HG03159 (cell line): ENCODE data around the gene PTGES2.
"Not testable (repeated sequence)": the region's sequence is repeated elsewhere in the genome, so short reads cannot be mapped to it uniquely, and the experiment has no call there.

Experiments used
- ATAC-seq: cut with Tn5 transposase; IDR thresholded peaks from one replicate; pipeline ENCODE4 v1.9.1; 2021; ENCODE audit warnings: mild to moderate bottlenecking, moderate library complexity; ENCODE audit not compliant: unreplicated experiment

Gene PTGES2

DNA sequence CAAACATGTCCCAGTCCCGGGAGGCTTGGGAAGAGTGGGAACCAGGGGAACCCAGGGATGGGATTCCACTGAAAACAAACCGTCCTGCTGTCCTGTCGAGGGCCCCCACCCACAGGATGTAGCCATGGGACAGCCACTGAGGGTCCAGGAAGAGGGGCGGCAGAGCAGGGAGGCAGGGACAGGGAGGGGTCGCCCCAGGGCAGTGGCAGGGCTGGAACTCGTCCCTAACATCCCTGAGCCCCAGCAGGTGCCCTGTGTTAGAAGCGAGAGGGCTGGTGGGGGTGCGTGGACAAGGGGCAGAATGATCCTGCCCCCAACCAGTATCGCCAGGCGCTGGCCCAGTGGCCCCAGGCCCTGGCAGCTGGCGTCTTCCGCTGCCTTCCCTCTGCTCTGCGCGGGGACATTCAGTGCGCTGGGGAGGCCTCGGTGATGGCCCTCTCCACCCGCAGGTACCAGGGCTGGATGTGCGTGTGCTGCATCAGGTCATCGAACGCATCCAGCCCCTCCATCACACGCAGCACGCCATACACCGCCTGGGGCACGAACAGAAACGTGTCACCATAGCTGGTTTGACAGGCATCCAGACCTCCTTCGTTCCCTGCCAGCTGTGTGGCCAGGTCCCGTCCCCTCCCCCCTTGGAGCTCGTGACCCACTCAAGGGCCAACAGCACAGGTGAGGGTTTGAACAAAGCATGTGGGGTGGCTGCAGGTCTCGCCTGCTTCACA, 6.6 kb downstream of the PTGES2 start:
- ATAC-seq, result no peak

DNA sequence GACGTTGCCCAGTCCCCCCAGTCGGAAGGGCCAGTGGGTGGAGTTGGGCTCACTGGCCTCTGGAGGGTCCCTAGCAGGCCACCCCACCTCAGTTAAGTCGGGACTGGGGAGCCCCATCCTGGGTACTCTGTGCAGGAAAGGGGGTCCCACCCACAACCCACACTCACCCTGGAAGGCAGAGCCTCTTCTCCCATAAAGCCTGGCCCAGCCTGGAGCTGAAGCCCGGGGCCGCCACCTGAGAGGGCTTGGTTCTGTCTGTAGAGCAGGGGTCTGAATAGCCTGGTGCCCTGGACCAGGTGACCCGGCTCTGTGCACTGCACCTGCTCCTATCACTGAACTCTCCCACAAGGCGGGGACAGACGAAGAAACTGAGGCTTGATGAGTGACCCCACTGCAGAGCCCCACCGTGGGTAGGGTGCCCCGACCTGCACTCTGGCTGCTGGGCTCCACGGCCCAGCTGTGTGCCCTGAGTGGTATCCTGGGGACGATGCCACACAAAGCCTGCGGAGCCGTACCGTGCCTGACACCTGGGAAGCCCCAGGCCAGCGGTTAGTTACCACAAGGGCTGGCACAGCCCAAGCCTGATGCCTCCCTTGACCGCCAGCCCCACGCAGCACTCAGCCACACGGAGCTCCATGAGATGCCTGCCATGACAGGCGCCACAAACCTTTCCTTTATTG, 7.3 kb downstream of the PTGES2 start:
- ATAC-seq, result no peak

DNA sequence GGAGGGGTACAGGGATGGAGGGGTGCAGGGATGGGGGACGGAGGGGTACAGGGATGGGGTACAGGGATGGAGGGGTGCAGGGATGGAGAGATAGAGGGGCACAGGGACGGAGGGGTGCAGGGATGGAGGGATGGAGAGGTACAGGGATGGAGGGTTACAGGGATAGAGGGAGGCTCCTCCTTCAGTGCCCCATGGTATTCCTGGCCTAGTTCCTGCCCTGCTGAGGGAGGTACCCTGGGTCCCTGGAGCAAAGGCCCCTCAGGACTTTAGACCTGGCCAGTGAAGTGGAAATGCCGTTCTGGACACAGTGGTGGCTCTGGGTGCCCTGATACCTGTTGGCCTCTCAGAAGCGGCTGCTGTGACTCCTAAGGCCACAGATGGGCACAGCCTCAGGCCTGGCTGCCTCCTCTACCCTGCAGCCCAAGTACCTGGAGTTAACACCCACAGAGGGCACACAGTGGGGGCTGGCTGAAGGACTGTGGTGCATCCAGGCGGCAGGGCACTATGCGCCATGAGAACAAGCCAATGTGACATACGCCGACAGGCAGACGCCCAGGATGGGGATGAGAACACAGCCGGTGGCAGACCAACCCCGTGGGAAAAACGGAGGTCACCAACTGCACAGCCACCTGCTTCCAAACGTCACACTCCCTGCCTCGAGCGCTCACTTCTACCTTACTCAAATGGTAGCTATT, 8.4 kb downstream of the PTGES2 start:
- no peak for ATAC-seq

DNA sequence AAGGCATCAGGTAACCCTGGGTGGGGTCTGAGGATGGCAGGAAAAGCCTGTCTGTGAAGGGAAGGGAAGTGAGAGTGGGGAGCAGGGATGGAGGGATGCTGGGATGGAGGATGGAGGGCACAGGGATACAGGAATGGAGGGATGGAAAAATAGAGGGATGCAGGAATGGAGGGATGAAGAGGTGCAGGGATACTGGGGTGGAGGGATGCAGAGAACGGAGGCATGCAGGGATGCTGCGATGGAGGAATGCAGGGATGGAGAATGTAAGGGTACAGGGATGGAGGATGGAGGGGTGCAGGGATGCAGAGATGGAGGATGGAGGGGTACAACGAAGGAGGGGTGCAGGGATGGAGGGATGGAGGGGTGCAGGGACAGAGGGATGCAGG, 9.1 kb downstream of the PTGES2 start:
- no peak for ATAC-seq

DNA sequence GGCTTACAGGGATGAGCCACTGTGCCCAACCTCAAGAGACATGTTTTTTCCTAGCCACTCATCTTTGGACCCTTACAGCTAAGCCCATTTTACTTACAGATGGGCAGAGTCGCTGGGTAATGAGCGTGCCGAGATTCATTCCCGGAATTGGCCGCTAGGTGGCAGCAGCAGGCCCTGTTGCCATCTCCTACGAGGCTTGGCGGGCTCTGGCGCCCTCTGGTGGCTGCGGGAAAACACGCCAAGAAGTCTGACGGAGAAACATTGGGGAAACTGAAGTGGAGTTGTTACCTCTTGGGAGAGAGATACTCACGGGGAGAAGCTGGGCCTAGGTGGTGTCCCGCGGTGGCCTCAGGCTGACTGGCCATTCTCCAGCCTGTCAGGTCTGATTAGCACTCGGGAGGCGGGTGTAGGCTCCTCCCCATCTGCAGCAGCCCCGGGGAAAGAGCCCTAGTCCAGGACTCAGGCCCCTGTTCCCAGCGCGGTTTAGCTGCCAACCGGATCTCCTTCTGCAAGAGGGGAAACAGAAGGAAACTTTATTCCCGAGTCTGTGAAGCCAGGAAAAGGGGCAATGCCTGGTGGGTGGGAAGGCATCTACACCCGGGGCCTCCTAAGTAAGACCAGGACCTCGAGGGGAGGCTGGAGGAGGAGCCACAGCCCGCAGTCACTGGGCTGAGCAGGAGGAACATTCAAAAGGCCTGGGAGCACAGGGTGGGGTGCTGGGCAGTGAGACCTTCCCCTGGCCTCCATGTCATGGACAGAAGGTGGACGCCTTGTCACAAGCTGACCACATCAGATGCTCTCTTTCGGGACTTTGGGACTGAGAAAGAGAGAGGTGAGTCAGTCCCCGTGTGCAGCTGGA, 9.7 kb downstream of the PTGES2 start:
- ATAC-seq, result no peak

DNA sequence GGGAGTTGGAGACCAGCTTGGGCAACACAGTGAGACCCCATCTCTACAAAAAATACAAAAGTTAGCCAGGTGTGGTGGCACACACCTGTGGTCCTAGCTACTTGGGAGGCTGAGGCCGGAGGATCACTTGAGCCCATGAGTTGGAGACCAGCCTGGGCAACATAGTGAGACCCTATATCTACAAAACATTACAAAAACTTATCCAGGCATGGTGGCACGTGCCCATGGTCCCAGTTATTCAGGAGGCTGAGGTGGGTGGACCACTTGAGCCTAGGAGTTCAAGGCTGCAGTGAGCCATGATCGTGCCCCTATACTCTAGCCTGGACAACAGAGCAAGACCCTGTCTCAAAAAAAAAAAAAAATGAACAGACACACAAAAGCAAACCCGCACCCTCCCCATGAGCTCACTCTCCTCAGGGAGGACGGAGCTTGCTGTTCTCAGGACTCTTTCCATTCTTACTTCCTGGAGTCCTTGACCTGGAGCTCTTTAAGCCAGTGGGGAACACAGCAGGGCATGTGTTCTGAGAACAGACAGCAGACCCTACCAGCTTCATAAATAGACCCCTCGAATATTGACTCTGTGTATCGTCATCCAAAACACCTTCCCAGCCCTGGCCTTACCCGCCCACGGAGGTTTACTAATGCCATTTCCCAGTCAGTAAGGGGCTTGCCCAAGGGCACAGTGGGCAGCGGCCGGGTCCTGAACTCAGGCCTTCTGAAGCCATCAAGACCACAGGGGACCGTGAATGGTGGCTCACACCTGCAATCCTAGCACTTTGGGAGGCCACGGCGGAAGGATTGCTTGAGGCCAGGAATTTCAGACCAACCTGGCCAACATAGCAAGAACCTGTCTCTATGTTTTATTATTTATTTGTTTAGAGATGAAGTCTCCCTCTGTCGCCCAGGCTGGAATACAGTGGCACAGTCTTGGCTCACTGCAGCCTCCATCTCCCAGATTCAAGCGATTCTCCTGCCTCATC, 11.1 kb downstream of the PTGES2 start:
- ATAC-seq, result no peak

DNA sequence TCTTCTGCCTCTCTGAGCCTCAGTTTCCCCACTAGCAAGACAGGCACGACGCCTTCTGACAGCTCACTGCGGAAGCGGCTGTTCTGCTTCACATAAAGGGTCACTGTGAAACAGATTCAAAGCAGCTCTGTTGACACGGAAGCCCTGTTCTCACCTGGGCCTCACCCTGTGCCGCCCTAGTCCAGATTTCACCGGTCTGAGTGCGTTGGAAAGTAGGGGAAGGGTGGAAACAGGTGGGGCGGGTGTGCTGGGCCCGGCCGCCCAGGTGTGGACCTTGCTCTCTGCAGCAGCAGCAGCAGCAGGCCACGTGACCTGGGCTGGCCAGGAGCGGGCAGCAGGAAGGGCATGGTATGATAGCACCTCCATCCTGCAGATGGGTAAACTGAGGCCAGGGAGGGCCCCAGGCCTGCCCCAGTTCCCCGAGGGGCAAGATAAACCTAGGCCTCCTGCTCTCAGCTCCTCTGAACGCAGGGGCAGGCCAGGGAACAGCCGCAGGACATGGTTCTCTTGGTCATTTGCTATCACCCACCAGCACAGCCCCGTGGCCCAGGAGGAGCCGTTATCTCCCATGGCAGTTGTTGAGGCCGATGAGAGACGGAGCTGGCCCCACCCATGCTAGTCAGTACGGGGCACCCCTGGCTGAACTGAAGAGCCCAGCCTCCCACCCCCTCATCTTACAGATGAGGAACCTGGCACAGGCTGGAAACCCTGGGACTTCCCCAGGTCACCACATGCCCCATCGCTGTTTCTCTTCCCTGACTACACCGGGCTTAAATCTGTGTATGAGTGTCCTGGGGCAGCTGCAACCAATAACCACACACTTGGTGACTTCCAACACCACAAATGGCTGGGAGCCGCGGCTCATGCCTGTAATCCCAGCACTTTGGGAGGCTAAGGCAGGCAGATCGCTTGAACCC, 12.1 kb downstream of the PTGES2 start:
- no peak for ATAC-seq

DNA sequence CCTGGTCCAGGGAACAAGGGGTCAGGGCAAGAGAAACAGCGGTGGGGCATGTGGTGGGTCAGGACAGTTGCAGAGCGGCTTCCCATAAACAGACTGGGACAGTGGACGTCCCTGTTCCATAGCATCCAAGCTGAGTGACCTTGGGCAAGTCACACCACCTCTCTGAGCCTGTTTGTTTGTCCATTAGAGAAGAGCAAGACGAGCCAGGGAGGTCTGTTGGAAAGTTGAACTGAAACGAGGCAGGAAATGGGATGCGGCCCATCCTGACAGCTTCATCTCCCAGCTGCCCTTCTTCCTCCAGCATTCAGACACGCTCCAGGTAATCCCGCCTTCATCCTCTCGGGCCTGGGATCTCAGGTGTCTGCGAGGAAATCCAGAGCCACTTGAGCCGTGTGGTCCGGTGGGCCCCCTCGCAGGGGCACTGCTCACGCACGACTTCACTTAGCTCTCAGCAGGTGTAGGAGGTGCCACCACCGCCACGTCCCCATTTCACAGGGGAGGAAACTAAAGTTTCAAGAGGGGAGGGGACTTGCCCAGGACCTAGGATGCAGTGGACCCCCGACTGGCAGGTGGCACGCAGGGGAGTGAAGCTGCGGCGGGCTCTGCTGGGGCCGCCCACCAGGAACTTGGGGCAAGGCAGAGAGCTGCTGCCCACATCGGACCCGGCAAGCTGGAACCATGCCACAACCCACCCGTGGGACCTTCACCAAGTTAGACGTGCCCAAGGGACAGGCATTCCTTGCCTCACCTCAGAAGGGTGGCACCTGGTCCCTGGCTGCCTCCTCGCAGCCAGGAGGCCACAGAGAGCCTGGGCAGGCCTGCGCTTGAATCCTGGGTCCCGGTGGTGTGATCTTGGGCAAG, 13.0 kb downstream of the PTGES2 start:
- no peak for ATAC-seq

DNA sequence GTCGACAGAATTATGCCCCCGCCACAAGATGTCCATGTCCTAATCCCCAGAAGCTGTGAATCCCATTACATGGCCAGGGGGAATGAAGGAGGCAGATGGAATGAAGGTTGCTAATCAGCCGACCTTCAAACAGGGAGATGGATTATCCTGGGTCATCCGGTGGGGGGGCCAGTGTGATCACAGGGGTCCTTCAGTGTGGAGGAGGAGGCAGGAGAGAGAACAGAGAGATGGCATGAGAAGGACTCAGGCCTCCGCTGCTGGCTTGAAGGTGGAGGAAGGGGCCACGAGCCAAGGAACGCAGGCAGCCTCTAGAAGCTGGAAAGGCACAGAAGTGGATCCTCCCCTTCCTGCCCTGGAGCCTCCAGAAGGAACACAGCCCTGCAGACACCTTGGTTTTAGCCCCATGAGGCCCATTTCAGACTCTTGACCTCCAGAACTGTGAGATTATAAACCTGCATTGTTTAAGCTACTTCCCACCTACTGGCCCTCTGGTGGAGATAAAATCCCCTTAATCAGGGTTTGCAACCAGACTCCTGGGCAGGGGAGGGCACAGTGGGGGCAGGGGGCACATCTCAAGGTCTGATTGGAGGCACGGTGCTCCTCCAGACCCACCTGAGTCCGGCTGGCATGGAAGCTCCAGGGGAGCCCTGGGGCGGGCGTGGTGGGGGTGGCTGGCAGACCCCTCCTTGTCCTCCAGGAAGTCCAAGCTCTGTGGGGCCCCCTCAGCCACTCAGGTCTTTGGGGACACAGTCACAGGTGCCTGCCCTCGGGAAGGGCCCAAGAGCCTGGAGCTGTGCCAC, 13.8 kb downstream of the PTGES2 start:
- ATAC-seq, result no peak

DNA sequence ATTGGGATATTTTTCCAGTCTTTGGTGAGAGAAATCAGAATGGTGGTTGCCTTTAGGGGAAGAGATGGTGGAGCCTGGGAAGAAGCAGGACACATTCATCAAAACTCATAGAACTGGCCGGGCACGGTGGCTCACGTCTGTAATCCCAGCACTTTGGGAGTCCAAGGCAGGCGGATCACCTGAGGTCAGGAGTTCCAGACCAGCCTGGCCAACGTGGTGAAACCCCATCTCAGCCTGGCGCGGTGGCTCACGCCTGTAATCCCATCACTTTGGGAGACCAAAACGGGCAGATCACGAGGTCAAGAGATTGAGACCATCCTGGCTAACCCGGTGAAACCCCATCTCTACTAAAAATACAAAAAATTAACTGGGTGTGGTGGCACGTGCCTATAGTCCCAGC, 15.8 kb downstream of the PTGES2 start:
- not testable (repeated sequence) for ATAC-seq

DNA sequence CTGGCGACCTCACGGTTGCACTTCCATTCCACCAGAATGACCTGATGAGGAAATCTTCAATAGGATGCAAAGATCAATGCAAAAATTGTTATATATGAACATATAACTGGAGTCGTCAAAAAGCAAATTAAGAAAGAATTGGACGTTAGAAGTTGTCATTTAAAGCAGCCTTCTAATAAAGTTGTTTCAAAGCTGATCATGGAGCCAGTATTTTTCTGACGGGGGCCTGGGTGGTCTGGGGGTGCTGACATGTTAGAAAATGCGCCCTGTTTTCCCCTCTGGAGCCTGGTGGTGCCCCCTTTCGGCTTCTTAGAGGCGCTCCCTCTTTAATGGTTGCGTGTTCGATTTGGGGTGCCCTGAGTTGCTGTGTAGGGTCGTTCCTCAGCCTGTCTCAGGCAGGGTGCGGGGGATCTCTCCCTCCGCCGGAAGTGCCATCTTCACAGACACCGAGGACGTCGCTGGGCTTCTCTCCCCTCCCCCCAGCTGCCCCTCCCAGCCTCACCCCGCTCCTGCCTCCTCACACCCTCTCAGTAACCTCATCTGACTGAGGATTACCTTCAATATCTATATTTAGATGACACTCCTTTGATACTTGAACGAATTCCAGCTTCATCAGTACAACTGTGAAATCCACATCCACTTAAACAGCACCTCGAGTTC, 18.3 kb downstream of the PTGES2 start:
- ATAC-seq, result no peak

DNA sequence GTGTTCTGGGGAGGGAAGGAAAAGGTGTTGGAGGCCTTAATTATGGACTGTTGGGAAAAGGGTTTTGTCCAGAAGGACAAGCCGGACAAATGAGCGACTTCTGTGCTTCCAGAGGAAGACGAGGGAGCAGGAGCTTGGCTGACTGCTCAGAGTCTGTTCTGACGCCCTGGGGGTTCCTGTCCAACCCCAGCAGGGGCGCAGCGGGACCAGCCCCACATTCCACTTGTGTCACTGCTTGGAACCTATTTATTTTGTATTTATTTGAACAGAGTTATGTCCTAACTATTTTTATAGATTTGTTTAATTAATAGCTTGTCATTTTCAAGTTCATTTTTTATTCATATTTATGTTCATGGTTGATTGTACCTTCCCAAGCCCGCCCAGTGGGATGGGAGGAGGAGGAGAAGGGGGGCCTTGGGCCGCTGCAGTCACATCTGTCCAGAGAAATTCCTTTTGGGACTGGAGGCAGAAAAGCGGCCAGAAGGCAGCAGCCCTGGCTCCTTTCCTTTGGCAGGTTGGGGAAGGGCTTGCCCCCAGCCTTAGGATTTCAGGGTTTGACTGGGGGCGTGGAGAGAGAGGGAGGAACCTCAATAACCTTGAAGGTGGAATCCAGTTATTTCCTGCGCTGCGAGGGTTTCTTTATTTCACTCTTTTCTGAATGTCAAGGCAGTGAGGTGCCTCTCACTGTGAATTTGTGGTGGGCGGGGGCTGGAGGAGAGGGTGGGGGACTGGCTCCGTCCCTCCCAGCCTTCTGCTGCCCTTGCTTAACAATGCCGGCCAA, 19.1 kb downstream of the PTGES2 start:
- no peak for ATAC-seq

DNA sequence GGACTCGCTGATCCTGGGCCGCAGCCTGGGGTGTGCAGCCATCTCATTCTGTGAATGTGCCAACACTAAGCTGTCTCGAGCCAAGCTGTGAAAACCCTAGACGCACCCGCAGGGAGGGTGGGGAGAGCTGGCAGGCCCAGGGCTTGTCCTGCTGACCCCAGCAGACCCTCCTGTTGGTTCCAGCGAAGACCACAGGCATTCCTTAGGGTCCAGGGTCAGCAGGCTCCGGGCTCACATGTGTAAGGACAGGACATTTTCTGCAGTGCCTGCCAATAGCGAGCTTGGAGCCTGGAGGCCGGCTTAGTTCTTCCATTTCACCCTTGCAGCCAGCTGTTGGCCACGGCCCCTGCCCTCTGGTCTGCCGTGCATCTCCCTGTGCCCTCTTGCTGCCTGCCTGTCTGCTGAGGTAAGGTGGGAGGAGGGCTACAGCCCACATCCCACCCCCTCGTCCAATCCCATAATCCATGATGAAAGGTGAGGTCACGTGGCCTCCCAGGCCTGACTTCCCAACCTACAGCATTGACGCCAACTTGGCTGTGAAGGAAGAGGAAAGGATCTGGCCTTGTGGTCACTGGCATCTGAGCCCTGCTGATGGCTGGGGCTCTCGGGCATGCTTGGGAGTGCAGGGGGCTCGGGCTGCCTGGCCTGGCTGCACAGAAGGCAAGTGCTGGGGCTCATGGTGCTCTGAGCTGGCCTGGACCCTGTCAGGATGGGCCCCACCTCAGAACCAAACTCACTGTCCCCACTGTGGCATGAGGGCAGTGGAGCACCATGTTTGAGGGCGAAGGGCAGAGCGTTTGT, 19.9 kb downstream of the PTGES2 start:
- ATAC-seq, result no peak

DNA sequence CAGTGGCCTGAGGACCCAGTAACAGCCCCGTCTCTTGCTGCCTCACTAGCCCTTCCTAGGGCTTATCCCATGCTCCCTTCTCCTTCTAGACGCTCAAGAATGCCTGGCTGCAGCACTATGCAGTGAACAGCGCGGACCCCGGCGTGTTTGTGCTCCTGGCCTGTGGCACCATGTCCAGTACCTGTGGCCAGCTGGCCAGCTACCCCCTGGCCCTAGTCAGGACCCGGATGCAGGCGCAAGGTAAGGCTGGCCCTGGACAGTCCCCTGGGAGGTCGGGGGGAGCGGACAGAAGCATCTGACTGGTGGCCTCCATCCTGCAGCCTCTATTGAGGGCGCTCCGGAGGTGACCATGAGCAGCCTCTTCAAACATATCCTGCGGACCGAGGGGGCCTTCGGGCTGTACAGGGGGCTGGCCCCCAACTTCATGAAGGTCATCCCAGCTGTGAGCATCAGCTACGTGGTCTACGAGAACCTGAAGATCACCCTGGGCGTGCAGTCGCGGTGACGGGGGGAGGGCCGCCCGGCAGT, 20.5 kb downstream of the PTGES2 start:
- ATAC-seq, result no peak
